Vagina (tissue), 2 donors: ENCODE results near the gene MCTP2.

Experiments used
- POLR2A ChIP-seq, 2 donors: fragments of 450-650 bp; IDR thresholded peaks; one replicate each; pipeline ENCODE4 v1.6.1; 2017; ENCODE audit warnings: antibody characterized with exemption in 2 of 2, mild to moderate bottlenecking in 2 of 2, moderate library complexity in 2 of 2
- TF ChIP-seq, protein P1 (sequence below), 3 experiments: fragments of 450-650 bp in 2 of 3; fragments of 200-600 bp in 1 of 3; sonication (generic) in 1 of 3; IDR thresholded peaks; one replicate each; pipeline ENCODE4 v1.5.1; 2017 to 2019; ENCODE audit warnings: antibody characterized with exemption in 3 of 3, mild to moderate bottlenecking in 2 of 3, moderate library complexity in 2 of 3

DNA sequence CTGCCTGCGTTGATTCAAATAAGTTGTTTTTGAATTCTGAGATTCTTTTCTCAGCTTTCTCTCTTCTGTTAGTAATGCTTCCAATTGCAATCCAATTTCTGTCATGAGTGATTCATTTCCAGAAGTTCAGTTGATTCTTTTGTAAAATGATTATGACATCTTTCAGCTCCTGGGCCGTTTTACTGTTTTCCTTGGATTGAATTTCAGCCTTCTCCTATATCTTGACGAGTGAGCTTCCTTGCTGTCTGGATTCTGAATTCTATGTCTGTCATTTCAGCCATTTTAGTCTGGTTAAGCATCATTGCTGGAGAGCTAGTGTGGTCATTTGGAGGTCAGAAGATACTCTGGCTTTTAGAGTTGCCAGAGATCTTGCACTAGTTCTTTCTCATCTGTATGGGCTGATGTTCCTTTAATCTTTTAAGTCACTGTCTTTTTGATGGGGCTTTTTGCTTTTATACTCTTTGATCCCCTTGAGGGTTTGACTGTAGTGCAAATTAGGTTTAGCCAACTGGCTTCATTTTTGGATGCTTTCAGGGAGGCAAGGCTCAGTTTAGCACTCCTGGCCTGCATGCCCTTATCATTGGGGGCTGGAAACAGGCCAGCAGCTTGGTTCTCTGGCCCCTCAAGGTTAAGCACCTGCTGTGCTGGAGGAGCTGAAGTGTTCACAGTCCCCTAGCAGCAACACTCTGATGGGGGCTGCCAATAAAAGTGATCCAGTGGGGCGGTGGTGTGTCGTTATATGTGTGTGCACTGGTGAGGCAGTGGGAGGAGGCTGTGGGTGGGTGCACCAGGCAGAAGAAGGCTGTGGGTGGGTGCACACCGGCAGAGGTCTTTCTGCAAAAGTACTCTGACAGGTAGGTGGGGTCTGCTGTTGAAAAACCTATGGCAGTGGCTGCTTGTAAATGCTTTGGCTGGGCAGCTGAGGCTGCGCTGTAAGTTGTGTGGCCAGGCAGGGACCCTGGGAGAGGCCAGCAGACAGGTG is 51.2 kb downstream of the MCTP2 start:
- TF ChIP-seq, protein P1, sequence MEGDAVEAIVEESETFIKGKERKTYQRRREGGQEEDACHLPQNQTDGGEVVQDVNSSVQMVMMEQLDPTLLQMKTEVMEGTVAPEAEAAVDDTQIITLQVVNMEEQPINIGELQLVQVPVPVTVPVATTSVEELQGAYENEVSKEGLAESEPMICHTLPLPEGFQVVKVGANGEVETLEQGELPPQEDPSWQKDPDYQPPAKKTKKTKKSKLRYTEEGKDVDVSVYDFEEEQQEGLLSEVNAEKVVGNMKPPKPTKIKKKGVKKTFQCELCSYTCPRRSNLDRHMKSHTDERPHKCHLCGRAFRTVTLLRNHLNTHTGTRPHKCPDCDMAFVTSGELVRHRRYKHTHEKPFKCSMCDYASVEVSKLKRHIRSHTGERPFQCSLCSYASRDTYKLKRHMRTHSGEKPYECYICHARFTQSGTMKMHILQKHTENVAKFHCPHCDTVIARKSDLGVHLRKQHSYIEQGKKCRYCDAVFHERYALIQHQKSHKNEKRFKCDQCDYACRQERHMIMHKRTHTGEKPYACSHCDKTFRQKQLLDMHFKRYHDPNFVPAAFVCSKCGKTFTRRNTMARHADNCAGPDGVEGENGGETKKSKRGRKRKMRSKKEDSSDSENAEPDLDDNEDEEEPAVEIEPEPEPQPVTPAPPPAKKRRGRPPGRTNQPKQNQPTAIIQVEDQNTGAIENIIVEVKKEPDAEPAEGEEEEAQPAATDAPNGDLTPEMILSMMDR (IDR thresholded peaks at IDR 0.05), result no peak
- TF ChIP-seq POLR2A (IDR thresholded peaks at IDR 0.05), result no peak
